HG03159 (cell line): ENCODE measurements around the gene PRKCH.
A peak's percentile ranks its signal among the peaks of the same experiment; 100 is the strongest.

ENCODE experiments used
- ATAC-seq: cut with Tn5 transposase; IDR thresholded peaks from one replicate; pipeline ENCODE4 v1.9.1; 2021; ENCODE audit warnings: mild to moderate bottlenecking, moderate library complexity; ENCODE audit not compliant: unreplicated experiment

Gene PRKCH

DNA sequence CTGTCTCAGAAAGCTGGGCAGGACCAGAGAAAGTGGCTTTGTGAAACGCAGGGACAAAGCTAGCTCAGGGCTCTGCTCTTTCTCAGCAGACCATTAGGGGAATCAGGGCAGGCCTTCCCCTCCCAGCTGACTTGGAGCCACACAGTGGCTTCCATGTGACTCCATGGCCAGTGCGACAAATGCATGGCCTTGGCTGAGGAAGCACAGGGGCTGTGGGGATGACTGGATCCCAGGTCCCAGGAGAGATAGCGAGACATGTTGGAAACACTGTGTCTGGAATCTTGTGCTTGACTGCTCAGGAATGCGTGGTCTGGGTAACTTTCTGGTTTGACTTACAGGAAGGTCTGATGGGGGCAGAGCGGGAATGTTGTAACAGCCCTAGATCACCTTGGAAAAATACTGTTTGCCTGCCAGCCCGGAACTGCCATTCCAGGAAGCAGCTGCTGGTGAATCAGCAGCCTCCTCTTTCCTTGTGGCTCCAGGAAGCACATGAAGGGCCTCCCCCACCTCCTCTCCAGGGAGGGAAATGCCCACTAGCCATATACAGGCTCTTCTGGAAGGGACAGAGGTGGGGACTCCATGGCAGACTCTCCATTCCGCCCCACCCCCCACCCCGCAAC, 240.4 kb downstream of the PRKCH start:
- no peak for ATAC-seq

- ATAC-seq, result no peak
Measured at GRCh38 chr14:61562321-61563161, 241.2 kb downstream of the PRKCH start.

DNA sequence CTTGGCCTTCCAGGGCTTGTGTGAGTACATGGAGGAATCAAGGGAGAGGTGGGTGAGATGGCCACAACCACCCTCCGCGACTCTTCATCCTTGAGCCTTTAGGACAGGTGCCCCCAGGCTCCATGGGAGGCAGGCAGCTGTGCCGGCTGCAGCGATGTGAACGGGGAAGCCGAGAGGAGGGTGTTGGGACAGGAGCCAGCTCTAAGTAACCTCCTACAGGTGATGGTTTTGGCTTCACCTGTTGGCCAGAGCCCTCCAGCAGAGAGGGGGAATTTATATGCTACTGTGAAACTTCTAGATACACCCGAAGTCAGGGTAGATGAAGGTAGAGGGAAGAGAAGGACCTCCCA, 241.8 kb downstream of the PRKCH start:
- ATAC-seq, result no peak

- no peak for ATAC-seq
Measured at GRCh38 chr14:61563880-61564617, 242.7 kb downstream of the PRKCH start.

DNA sequence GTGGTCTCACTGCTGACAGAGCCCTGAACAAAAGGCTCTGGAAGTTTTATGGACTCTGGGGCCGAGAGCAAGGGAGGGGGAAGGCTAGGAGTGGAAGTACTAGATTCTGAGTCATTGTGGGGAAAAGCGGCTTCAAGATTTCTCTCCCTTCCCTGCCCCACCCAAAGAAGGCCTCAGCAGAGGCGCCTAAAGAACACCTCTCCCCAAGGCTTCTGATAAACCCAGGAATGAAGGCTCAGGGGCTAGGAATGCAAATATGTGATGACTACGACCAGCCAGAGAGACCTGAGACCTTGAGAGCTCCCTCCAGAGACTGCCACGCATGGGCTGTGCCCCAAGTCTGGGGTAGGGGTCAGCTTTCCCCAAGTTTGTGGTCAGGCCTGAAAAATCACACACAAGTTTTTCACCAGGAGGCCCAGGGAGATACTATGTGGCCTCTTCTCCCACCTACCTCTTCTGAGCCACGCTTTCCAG, 243.3 kb downstream of the PRKCH start:
- ATAC-seq, result no peak

GRCh38 chr14:61565181-61565580, 243.8 kb downstream of the PRKCH start:
- no peak for ATAC-seq

GRCh38 chr14:61565836-61566536, 244.6 kb downstream of the PRKCH start:
- ATAC-seq, result no peak

DNA sequence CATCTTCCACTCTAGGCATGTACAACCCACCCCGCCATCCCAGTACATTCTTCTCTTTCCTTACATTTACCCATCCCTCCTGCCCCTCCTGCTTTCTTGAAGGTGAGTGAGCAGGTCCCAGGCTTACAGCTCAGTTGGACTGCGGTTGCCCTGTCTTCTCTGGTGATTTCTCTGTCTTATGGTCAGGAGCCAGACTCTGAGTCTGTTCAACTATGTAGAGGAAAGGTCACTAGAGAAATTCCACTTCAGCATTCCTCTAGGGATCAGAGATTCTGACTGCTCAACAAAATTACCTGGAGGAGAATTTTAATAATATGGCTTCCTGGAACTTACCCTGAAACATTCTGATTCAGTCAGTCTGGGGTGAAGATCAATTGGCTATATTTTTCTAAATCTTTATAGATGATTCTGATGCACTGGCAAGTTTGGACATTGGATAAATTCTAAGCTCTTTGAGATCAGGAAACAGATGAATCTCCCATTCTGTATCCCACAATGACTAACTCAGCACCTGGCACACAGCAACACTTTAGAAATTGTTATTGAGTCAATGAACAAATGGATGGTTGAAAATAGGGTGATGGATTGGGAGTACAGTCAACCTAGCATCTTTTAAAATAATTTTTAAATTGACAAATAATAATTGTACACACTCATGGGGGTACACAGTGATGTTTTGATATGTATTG, 245.3 kb downstream of the PRKCH start:
- no peak for ATAC-seq

GRCh38 chr14:61567838-61568571, 246.6 kb downstream of the PRKCH start:
- ATAC-seq, result peak; percentile 7

DNA sequence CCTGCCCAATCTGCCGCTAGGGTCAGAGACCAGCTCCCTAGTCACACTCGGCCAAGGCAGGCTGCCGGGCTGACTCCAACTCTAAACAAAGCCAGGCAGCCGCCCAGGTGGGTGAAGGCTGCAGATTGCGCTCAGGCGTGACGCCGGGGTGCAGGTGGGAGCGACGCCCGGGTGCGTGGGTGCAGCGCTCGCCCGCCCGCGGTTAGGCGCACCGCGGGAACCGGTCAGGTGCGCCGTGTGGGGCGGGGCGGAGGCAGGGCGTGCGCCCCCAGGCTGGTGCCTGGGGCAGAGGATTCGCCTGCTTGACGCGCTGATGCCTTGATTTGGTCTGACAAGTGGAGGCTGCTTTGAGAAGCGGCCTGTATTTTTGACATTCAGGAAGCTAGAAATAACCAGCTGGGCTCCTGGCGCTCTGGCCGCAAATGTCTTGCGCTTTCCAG, 247.2 kb downstream of the PRKCH start:
- peak; percentile 85 for ATAC-seq

- ATAC-seq, result no peak
Measured at GRCh38 chr14:61569308-61569707, 247.9 kb downstream of the PRKCH start.

- ATAC-seq, result no peak
Measured at GRCh38 chr14:61569812-61570548, 248.6 kb downstream of the PRKCH start.

DNA sequence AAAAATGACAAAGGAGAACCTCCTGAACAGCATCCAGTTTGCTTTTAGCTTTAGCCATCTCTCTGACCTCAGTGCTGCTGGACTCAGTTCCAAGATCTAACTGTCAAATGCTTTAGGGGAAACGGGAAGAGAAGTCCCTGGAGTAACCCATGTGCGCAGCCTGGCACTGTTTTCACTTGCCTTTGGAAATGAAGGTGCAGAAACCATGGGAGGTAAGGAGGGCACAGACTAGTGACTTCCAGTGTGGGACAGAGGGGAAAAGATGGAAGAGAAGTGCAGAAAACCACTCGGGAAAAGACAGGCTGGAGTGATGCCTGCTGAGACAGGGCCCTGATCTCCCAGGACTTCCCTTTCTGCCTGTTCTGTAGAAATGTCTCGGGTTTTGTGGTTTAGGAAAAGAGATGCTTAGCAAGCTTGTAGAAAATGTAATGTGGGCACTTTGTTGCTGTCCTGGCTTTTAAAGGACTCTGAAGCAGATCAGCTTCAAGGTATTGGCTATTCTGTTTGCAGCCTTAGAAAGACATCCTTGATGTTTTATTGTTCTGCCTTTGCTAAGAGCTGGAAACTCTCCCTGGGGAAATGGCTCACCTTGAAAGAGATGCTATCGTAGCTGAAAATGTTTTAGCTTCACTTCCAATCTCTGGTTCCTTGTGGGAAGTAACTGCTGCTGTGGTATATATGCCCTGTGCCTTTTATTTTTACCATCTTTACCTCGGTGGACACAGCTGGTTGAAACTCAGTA, 249.3 kb downstream of the PRKCH start:
- ATAC-seq, result no peak

- ATAC-seq, result no peak
Measured at GRCh38 chr14:61571917-61572316, 250.5 kb downstream of the PRKCH start.

DNA sequence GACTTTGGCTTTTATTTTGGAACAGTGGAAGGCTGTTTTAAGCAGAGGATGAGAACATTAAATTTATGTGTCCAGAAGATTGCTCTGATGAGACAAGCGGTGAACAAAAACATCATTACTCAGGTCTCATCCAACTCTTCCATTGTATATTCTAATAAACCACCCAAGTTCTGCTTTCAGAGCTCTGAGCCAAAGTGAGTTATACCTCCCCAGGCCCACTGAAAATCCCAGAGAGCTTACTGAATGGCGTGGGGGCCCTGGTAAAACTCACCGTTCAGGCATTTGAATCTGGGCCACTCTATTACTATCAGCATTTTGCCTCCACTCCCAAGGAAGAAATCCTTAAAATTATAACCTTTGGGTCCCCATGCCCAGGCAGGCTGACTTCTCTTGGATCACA, 251.9 kb downstream of the PRKCH start:
- ATAC-seq, result no peak

DNA sequence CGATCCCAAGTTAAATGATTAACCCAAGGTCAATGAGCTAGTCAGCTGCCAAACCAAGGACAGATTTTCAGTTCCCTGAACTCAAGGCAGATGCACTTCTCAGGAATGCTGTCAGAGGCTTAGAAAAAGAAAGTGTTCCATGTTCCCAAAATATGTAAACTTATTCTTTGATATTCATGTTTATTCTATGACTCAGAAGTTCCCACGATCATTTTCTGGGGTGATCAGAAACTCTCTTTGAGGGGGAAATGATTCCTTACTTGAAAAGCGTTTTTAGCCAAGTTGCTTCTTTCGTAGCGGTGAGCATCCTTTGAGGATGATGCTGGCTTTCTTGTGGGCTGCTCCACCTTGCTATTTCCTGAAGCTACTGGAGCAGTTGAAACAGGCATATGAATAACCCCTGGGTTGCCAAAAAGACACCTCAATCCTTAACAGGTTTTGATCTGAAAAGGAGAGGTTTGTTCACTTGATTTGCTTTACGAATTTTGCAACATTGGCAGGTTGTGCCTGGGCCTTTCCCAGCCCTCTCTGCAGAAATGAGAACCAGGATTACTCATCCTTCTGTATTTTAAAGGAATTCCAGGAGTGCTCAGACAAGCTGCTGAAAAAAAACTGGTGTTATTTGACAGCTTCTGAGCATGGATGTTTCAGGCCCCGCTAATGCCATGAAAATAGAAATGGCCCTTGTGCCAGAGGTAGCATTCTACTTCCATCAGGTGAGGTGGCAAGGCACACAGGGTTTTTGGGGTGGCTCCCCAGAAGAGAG, 252.6 kb downstream of the PRKCH start:
- no peak for ATAC-seq

- no peak for ATAC-seq
Measured at GRCh38 chr14:61574514-61574807, 253.1 kb downstream of the PRKCH start.

DNA sequence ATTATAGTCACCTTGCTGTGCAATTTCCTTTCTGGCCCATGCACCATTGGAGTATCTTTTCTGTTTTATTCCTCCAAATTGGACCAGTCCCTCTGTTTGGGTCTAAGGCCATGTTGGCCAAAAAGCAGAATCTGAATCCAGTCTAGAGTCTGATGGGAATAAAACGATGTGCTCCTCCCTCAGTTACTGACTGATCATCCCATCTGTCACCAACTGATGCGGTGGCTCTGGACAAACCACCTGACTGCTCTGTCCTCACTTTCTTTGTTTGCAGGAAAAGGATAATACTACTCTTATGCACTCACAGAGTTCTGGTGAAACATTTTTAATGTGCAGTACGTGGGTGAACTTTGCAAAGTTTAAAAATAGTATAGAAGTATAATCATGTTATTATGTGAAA, 253.7 kb downstream of the PRKCH start:
- ATAC-seq, result no peak
